IMR-90 (cell line): ENCODE results near the gene PELI3. TPM values are rescaled to one million over a fixed set of nuclear protein-coding genes. Genes with fewer than 3 reads are reported as not detected.

Experiments
- ATAC-seq: fragments of 200-7000 bp; cut with Tn5 transposase; 2 replicates; pipeline ENCODE4 v1.9.1; 2020; ENCODE audit warnings: low read depth, mild to moderate bottlenecking, moderate library complexity
- BruUV-seq: library from RNA; stranded (reverse); fragments of 400-500 nt; replicated peaks from 2 replicates; lab custom pipeline; 2021; lab: Mats Ljungman, UMichigan
- CTCF ChIA-PET: fragments of 300-600 bp; formaldehyde crosslinking; extraction: SDS; loops from one replicate; lab custom pipeline; 2021; ENCODE audit warnings: antibody characterized with exemption; lab: Yijun Ruan, JAX
- POLR2A ChIA-PET: fragments of 300-600 bp; sonication (Branson Sonifier 250); formaldehyde crosslinking; loops from one replicate; lab custom pipeline; 2022; ENCODE audit warnings: antibody characterized with exemption; ENCODE audit not compliant: unreplicated experiment; lab: Charles Lee
- DNase-seq: peaks from one replicate; pipeline ENCODE4 v3.0.0; 2013
- H2AFZ ChIP-seq: replicated peaks from 2 replicates; pipeline ENCODE3; 2013; ENCODE audit warnings: low read length, mild to moderate bottlenecking; ENCODE audit not compliant: poor library complexity
- H2AK5ac ChIP-seq: 2 replicates; pipeline ENCODE4 v1.6.1; 2013; ENCODE audit warnings: low read depth, low read length, inconsistent platforms
- H2AK9ac ChIP-seq: replicated peaks from 2 replicates; pipeline ENCODE3; 2013; ENCODE audit warnings: mild to moderate bottlenecking, low read depth, low read length, moderate library complexity; ENCODE audit not compliant: poor library complexity
- H2BK120ac ChIP-seq: 2 replicates; pipeline ENCODE4 v1.6.1; 2013; ENCODE audit warnings: low read depth, low read length, inconsistent platforms
- H2BK15ac ChIP-seq: 3 replicates; pipeline ENCODE4 v1.6.1; 2013; ENCODE audit warnings: low read depth, low read length, inconsistent platforms
- H2BK20ac ChIP-seq: 2 replicates; pipeline ENCODE4 v1.6.1; 2013; ENCODE audit warnings: low read depth, mild to moderate bottlenecking, inconsistent platforms, low read length, moderate library complexity
- H2BK5ac ChIP-seq: 2 replicates; pipeline ENCODE4 v1.6.1; 2013; ENCODE audit warnings: mild to moderate bottlenecking, low read depth, low read length, inconsistent platforms; ENCODE audit not compliant: poor library complexity, severe bottlenecking
- H3K14ac ChIP-seq: replicated peaks from 2 replicates; pipeline ENCODE4 v1.6.1; 2013; ENCODE audit warnings: low read depth, low read length, inconsistent platforms
- H3K18ac ChIP-seq: 2 replicates; pipeline ENCODE4 v1.6.1; 2013; ENCODE audit warnings: low read depth, low read length, control low read depth
- H3K23ac ChIP-seq: 2 replicates; pipeline ENCODE4 v1.6.1; 2013; ENCODE audit warnings: low read depth, low read length, inconsistent platforms
- H3K27ac ChIP-seq: 2 replicates; pipeline ENCODE4 v1.5.1; 2013; ENCODE audit warnings: mild to moderate bottlenecking, control low read depth, low read length; ENCODE audit not compliant: insufficient read depth
- H3K27me3 ChIP-seq: 2 replicates; pipeline ENCODE4 v1.6.1; 2013; ENCODE audit warnings: low read length; ENCODE audit not compliant: control insufficient read depth, insufficient read depth
- H3K36me3 ChIP-seq: 2 replicates; pipeline ENCODE4 v1.6.1; 2013; ENCODE audit warnings: low read length, mixed read lengths; ENCODE audit not compliant: control insufficient read depth, insufficient read depth
- H3K4ac ChIP-seq: 2 replicates; pipeline ENCODE4 v1.6.1; 2013; ENCODE audit warnings: low read depth, low read length, inconsistent platforms
- H3K4me1 ChIP-seq: 2 replicates; pipeline ENCODE4 v1.6.1; 2013; ENCODE audit warnings: low read length, mixed read lengths; ENCODE audit not compliant: control insufficient read depth, insufficient read depth
- H3K4me2 ChIP-seq: 2 replicates; pipeline ENCODE4 v1.6.1; 2013; ENCODE audit warnings: low read depth, mild to moderate bottlenecking, control low read depth, low read length, moderate library complexity
- H3K4me3 ChIP-seq: 2 replicates; pipeline ENCODE4 v1.5.1; 2013; ENCODE audit warnings: low read depth, mild to moderate bottlenecking, control low read depth, low read length, moderate library complexity; ENCODE audit not compliant: insufficient read depth
- H3K56ac ChIP-seq: 2 replicates; pipeline ENCODE4 v1.6.1; 2013; ENCODE audit warnings: low read length, inconsistent platforms; ENCODE audit not compliant: insufficient read depth; ENCODE audit errors: extremely low read depth
- H3K79me1 ChIP-seq, 2 experiments: 2 replicates each; pipeline ENCODE4 v1.6.1; 2013; ENCODE audit warnings: low read length in 2 of 2, inconsistent platforms in 1 of 2, low read depth in 1 of 2
- H3K9ac ChIP-seq: 2 replicates; pipeline ENCODE4 v1.6.1; 2013; ENCODE audit warnings: low read depth, low read length, control low read depth
- H3K9me1 ChIP-seq: 2 replicates; pipeline ENCODE4 v1.6.1; 2013; ENCODE audit warnings: low read length, inconsistent platforms; ENCODE audit not compliant: insufficient read depth
- H3K9me3 ChIP-seq: 2 replicates; pipeline ENCODE4 v1.6.1; 2013; ENCODE audit warnings: low read length; ENCODE audit not compliant: control insufficient read depth, insufficient read depth
- H4K20me1 ChIP-seq: 2 replicates; pipeline ENCODE4 v1.6.1; 2013; ENCODE audit warnings: low read length, inconsistent platforms; ENCODE audit not compliant: insufficient read depth
- H4K5ac ChIP-seq: 2 replicates; pipeline ENCODE4 v1.6.1; 2013; ENCODE audit warnings: mild to moderate bottlenecking, low read depth, low read length, control low read depth
- H4K8ac ChIP-seq, 2 experiments: 2 replicates each; pipeline ENCODE4 v1.6.1; 2013; ENCODE audit warnings: low read depth in 2 of 2, low read length in 2 of 2, control low read depth in 1 of 2, inconsistent platforms in 1 of 2
- H4K91ac ChIP-seq: 2 replicates; pipeline ENCODE4 v1.6.1; 2013; ENCODE audit warnings: low read depth, low read length, inconsistent platforms; ENCODE audit not compliant: insufficient read depth
- CHD1 ChIP-seq: IDR thresholded peaks from 2 replicates; pipeline ENCODE4 v1.6.1; 2012; ENCODE audit warnings: low read depth, low read length, improper control_type of control experiment
- MAFK ChIP-seq: IDR thresholded peaks from 2 replicates; pipeline ENCODE4 v1.6.1; 2012; ENCODE audit warnings: low read depth, low read length, improper control_type of control experiment
- MXI1 ChIP-seq: IDR thresholded peaks from 2 replicates; pipeline ENCODE4 v1.6.1; 2012; ENCODE audit warnings: low read depth, mild to moderate bottlenecking, low read length, moderate library complexity, borderline replicate concordance
- USF2 ChIP-seq: fragments of 150-350 bp; IDR thresholded peaks from 2 replicates; pipeline ENCODE4 v1.6.1; 2017; ENCODE audit warnings: mild to moderate bottlenecking, antibody characterized with exemption, low read length, low read depth
- WGBS, 2 experiments: methylation state at CpG; one replicate each; pipeline versions ENCODE4 v1.1.5 to v1.1.7; 2013; ENCODE audit warnings: missing lambda C conversion rate in 2 of 2; ENCODE audit not compliant: insufficient read length in 1 of 2; ENCODE audit errors: extremely low coverage in 2 of 2; 5-methylcytosine and 5-hydroxymethylcytosine counted together
- dilution Hi-C: fragments of 300-500 bp; cut with HindIII; formaldehyde crosslinking; loops from one replicate; pipeline ENCODE4 v1.14.3; 2018; ENCODE audit warnings: low sequenced_read_pairs; ENCODE audit not compliant: unreplicated experiment
- in situ Hi-C: fragments of 300-500 bp; cut with MboI; formaldehyde crosslinking; loops from 3 replicates; pipeline ENCODE4 v1.14.3; 2019; ENCODE audit warnings: low sequenced_read_pairs, inconsistent platforms, mixed read lengths
- intact Hi-C: fragments of 100-400 bp; cut with micrococcal nuclease; formaldehyde crosslinking; loops from 2 replicates; pipeline ENCODE4 v1.10.0; 2022
- polyA plus RNA-seq, 3 experiments: library from polyadenylated mRNA; depleted of rRNA; stranded (reverse); fragments of >200 nt; gene quantifications; 2 replicates each; pipeline ENCODE4 v1.2.3, GENCODE V29; 2012; ENCODE audit warnings: low replicate concordance in 1 of 3
- total RNA-seq: library from RNA; depleted of rRNA; stranded (reverse); fragments of >200 nt; gene quantifications from 2 replicates; pipeline ENCODE4 v1.2.3, GENCODE V29; 2012

Gene PELI3
- total and polyA plus RNA-seq, 2 of the 4 experiments (the other 2 are of a cell fraction): 5.0 to 6.3 TPM

DNA sequence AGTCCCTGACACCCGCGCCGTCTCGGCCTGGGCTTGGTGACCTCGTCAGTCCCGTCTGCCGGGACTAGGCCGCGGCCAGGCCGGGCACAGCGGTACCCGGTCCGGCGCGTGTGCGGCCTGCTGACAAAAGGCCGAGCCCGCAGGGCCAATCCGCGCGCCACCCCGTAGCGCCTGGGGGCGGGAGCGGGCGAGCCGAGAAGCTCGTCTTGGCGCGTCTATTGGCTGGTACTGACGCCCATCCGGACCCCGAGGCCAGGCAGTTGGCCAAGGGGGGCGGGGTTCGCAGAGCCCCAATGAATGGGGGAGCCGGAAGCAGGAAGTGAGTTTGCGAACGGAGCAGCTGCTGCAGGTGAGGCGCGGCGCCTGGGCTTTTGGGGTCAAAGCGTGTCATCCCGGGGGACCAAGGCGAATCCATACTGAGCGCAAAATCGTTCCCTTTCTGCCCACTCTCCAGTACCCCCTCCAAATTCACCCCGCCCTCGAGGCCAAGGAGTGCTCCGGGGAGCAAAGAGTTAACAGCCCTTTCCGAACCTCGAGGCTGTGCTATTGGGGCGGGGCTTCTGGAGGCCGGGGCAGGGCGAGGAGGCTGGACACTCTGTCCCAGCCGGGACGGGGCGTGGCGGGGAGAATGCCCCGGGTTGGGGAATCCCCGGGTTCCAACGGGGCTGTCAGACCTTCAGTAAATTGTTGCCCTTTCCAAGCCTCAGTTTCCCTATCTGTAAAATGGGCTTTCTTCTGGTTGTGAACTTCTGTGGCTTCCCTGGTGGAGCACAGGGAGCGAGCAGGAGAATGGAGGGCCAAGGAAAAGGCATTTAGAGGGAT, 13.6 kb downstream of the PELI3 start, which contains the start of gene DPP3 (continued):
- TF ChIP-seq USF2: peak; percentile 62

DNA sequence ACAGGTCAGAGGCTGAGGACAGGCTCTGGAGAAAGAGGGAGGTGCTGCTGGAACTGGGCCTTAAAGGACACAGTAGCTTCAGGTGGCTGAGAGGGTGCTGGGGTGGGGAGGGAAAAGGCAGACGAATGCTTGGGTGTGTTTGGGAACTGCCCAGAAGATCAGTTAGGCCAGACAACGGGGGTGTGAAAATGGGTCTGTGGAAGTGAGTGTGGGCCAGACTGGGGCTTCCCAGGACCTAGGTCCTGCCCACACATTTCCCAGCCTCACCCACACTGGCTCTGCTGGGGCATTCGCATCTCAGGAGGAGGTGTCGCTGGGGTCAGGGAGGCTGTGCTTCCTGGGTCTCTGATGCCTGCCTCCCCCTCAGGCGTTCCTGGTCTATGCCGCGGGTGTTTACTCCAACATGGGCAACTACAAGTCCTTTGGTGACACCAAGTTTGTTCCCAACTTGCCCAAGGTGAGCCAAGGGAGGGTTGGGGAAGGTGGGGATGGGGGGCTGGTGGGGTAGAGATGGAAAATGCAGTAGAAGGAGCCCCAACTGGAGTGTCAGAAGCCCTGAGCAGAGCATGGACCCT, 18.2 kb downstream of the PELI3 start:
- Histone ChIP-seq H4K8ac (no peak overlapping the region), H4K20me1 (peaks cover 3% of the 10 kb centered on the region; the same call in 1 of the 2 replicates), H2BK20ac (no peak overlapping the region), H3K9me1 (peaks cover 5% of the 10 kb centered on the region; the same call in 1 of the 2 replicates), H4K91ac (no peak overlapping the region), H3K9me3 (no peaks in the 10 kb centered on the region), H3K9ac (no peak overlapping the region), H3K36me3 (peaks cover 32% of the 10 kb centered on the region), H3K4ac (no peak overlapping the region), H2BK15ac (no peak overlapping the region), H3K4me2 (no peak overlapping the region), H2BK5ac (no peak overlapping the region), H3K4me1 (peaks cover 3% of the 10 kb centered on the region; the same call in 1 of the 2 replicates), H3K27me3 (no peaks in the 10 kb centered on the region), H3K56ac (no peak overlapping the region), H3K4me3 (no peak overlapping the region), H4K5ac (no peak overlapping the region), H3K18ac (no peak overlapping the region), H3K14ac (no peak overlapping the region), H2AFZ (no peak overlapping the region), H3K27ac (no peak overlapping the region), H2BK120ac (no peak overlapping the region), H2AK9ac (no peak overlapping the region), H3K23ac (no peak overlapping the region), H3K79me1 (peaks cover 5 to 27% of the 10 kb centered on the region in 2 experiments; a peak in 3 of 4 replicates), H2AK5ac (no peak overlapping the region)
- no peak for TF ChIP-seq MXI1
- no peak for TF ChIP-seq CHD1
- TF ChIP-seq MAFK: no peak
- TF ChIP-seq USF2: no peak
- BruUV-seq: no TSS peak
- in situ Hi-C loops: no loop called here
- ATAC-seq: no peak
- WGBS, 2 experiments: no CpG with 5 or more reads among the region's 7 CpGs
- intact Hi-C loops: no loop called here
- CTCF ChIA-PET: no interaction called here
- dilution Hi-C loops: no loop called here
- POLR2A ChIA-PET: no interaction called here
- no peak for DNase-seq
